ENCODE measurements around the gene SCNN1B.
"Not testable (repeated sequence)": the region's sequence is repeated elsewhere in the genome, so short reads cannot be mapped to it uniquely, and the experiment has no call there.

SCNN1B gene
- total RNA-seq = 0.05 to 0.26 reads per million in 2 donors

- DNase-seq = no peak
These were observed at the start of gene SCNN1B for GRCh38 chr16:23302045-23302956. TSS of gene SCNN1B (plus strand) at chr16:23302302. CDS start at chr16:23348600, 46,298 bp downstream.

DNA sequence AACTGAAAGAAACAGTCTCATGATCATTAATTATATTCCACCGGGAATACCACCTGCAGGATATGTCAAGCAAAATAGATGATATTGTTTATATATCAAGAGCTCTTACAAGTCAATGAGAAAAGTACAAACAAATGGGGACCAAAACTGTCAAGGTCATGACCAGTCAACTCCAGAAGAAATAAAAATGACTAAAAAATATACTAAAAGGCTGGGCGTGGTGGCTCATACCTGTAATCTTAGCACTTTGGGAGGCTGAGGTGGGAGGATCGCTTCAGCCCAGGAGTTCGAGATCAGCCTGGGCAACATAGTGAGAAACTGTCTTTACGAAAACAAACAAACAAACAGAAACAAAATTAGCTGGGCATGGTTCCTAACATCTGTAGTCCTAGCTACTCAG, 49.8 kb upstream of the SCNN1B start:
- no peak for DNase-seq

GRCh38 chr16:23253650-23254049, 48.5 kb upstream of the SCNN1B start:
- DNase-seq = not testable (repeated sequence)

GRCh38 chr16:23254338-23254737, 47.8 kb upstream of the SCNN1B start:
- no peak for DNase-seq

GRCh38 chr16:23255000-23255399, 47.1 kb upstream of the SCNN1B start:
- no peak for DNase-seq

- no peak for DNase-seq
These were observed 45.7 kb upstream of the SCNN1B start for GRCh38 chr16:23256440-23256839.

GRCh38 chr16:23257682-23258081, 44.4 kb upstream of the SCNN1B start:
- no peak for DNase-seq

DNA sequence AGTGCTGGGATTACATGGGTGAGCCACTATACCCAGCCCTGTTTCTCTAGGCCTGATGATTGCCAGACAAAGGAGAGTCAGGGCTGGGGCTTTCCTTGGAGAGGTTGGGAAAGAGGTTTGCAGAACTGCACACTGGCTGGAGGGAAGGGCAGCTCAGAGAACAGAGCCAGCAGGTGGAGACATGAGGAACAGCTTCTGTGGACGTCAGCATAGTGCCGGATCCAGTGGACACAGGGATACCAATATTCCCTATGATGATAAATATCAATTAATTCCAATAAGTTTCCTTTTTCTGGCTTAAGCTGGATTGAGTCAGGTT, 43.2 kb upstream of the SCNN1B start:
- DNase-seq = no peak

DNA sequence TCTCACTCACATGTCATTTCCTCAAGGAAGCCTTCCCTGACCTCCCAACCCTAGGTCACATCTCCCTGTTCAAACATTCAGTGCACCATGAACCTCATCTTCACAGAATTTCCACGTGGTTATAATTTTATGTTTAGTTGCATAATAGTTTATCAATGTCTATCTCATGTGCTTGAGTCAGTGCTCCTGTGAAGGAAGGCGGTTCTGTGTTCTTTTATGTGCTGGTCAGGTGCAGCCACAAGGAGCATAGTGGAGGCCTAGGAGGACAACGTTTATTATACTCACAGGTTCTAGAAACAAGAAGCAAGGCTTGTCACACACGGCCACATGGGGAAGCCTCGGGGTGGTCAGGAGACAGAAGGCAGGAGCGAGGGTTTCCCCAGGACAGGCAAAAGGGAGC, 34.5 kb upstream of the SCNN1B start:
- DNase-seq = no peak

- no peak for DNase-seq
These were observed 33.5 kb upstream of the SCNN1B start for GRCh38 chr16:23268561-23268960.

- DNase-seq = no peak
These were observed 32.7 kb upstream of the SCNN1B start for GRCh38 chr16:23269248-23269953.

- DNase-seq = no peak
These were observed 31.4 kb upstream of the SCNN1B start for GRCh38 chr16:23270654-23271053.

GRCh38 chr16:23274968-23275367, 27.1 kb upstream of the SCNN1B start:
- no peak for DNase-seq

- no peak for DNase-seq
These were observed 25.3 kb upstream of the SCNN1B start for GRCh38 chr16:23276821-23277220.

DNA sequence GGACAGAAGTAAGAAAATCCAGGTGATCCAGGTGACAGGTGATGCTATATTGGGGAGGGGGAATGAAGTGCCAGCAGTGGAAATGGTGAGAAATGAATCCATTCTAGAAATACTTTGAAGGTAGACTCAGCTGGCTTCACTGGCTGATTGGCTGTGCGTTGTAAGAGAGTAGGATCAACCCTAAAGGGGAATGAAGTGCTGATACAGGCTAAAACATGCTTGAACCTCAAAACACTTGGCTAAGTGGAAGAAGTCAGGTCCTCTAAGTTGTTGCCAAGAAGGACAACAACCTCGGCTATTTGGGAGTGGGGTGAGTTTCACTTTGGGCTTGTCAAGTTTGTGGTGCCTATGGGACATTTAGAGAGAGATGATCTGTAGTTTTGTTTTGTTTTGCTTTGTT, 24.1 kb upstream of the SCNN1B start:
- no peak for DNase-seq

- no peak for DNase-seq
These were observed 22.4 kb upstream of the SCNN1B start for GRCh38 chr16:23279721-23280153.

DNA sequence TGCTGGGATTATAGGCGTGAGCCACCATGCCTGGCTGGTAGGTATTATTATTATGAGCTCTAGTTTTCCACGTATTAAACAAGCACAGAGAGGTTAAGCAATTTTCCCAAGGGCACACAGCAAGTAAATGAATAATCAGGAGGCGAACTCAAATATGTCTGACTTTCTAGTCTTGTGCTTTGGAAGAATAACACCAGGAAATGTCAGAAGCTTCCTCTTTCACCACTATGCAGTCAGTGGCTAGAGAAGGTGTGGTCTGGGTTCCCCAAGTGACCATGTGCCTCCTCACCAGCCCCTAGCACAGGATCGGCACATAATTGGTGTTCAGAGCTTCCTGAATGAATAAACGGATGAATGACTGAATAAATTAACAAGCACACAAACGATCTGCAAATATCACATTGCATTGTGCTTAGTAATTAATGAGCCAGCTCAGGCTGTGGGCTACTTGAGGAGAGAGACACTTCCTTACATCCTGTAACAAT, 21.6 kb upstream of the SCNN1B start:
- no peak for DNase-seq

GRCh38 chr16:23282568-23282967, 19.5 kb upstream of the SCNN1B start:
- no peak for DNase-seq

DNA sequence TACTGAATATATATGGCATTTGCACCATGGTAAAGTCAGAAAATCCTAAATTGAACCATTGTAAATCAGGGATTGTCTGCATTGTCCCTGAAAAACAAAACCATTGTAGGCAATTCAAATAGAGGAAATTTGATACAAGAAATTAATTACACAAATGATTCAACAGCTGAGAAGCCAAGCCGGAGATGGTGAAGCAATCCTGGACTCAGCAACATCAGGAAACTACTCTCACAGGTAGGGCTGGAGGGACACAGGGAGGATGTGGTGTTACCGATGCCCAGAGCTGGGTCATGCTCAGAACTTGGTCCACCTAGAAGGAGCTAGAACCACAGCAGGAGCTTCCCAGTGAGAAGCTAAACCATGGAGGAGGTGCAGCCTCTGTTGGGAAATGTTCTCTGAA, 18.5 kb upstream of the SCNN1B start:
- DNase-seq = no peak

DNA sequence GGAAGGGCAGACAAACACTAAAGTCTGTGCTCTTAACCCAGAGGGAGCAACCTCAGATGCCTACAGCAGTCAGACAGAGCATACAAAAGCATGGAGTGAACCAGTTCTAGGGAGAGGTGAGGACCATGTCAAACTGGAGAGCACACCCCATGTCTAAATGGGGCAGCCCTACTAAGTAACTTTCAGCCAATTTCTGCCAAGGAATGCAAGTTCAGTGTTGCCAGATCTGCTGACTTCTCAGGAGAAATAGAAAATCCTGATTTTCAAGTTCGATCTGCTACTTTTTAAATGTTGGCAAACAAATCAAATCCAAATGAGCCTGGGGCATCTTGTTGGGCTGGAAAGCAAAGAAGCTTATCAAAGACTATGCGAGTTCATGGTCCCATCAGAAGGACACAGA, 17.5 kb upstream of the SCNN1B start:
- no peak for DNase-seq

DNA sequence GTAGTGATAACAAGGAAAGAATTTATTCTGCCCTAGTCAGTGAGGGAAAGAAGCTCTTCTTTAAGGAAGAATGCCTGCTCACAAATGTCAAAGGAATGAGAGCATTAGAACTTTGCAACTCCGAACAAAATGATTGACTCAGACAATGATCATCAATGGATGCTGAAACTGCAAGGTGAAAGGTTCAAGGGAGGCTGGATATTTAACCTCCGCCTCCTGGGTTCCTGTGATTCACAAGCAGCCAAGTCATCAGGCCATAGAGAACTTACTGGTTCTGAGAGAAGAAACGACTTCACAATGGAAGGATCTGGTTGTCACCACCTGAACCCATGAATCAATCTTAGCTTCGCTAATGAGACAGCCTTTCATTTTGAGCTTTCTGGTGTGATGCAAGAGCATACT, 16.0 kb upstream of the SCNN1B start:
- DNase-seq = no peak

- no peak for DNase-seq
These were observed 13.9 kb upstream of the SCNN1B start for GRCh38 chr16:23288209-23288608.

- no peak for DNase-seq
These were observed 13.2 kb upstream of the SCNN1B start for GRCh38 chr16:23288726-23289512.
